Measurements from ENCODE around the gene LSM14A. TPM values are rescaled to one million over a fixed set of nuclear protein-coding genes. Genes with fewer than 3 reads are reported as not detected.

Gene LSM14A
- total RNA-seq: 10 to 100 TPM; 36.0 to 56.8 (median 46.0) TPM
- polyA plus RNA-seq: 10 to 100 TPM; 32.0 to 41.4 TPM

- Histone ChIP-seq H3K36me3 (no peaks in the 10 kb centered on the region), H3K4me3 (peak within 1 kb of the TSS; percentile 82 to 99 (median 88)), H3K4me1 (peaks cover 18 to 40% (median 34%) of the 10 kb centered on the region in 3 donors), H3K27ac (peak within 1 kb of the TSS; percentile 93 to 99 (median 96)), H3K9me3 (no peaks in the 10 kb centered on the region), H3K27me3 (no peaks in the 10 kb centered on the region)
- DNase-seq: peak; percentile 88 to 99 (median 92)
- peak; percentile 87 to 93 (median 90) for ATAC-seq
- TF ChIP-seq CTCF (IDR thresholded peaks at IDR 0.05): no peak
- 0% methylated on average over 45 to 83 of the region's 83 CpGs for WGBS, 2 donors
- no peak for FAIRE-seq
- intact Hi-C loops (cut with DNase I): no loop called here
Observed at GRCh38 chr19:34171877-34172660, at the start of gene LSM14A. TSS of gene LSM14A (plus strand) at chr19:34172504. CDS start at chr19:34172643, 139 bp downstream.

DNA sequence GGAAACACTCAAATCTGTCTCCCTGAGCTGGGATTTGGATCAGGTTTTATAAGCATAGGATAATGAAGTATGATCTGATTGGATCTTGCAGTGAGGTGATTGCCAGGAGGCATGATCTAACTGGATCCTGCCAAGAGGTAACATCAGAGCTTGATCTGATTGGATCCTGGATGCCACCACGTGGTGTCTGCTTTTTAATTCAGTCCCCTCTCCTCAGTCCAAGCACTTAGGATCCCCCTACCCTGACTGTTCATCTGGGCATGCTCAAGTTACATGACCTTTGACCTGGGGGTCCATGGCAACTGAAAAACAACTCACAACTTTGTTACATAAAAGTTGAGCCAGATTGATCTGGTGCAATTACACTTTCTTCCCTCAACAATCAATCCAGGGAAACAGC, 47.5 kb upstream of the LSM14A start:
- peak in 2 of 4 donors; percentile 35 to 54 for ATAC-seq
- 0% methylated on average over 1 of the region's 1 CpG for WGBS, 2 donors

GRCh38 chr19:34126966-34127365, 45.3 kb upstream of the LSM14A start:
- no peak for ATAC-seq
- Histone ChIP-seq H3K4me3 (no peak overlapping the region), H3K36me3 (no peaks in the 10 kb centered on the region), H3K27me3 (no peaks in the 10 kb centered on the region), H3K4me1 (no peaks in the 10 kb centered on the region), H3K27ac (no peak overlapping the region), H3K9me3 (no peaks in the 10 kb centered on the region)
- WGBS, 2 donors: 83 to 93% methylated on average over 8 of the region's 8 CpGs
- FAIRE-seq: no peak
- peak in 1 of 6 donors; percentile 41 for DNase-seq
- intact Hi-C loops (cut with DNase I): no loop called here
- TF ChIP-seq CTCF (IDR thresholded peaks at IDR 0.05): no peak

More for the DNA sequence above, 47.5 kb upstream of the LSM14A start:
- no peaks in the 10 kb centered on the region for H3K4me1 ChIP-seq
- H3K9me3 ChIP-seq: no peaks in the 10 kb centered on the region
- no peak for TF ChIP-seq CTCF (IDR thresholded peaks at IDR 0.05)
- H3K4me3 ChIP-seq: no peak overlapping the region
- FAIRE-seq (no peak), DNase-seq (no peak)
- intact Hi-C loops (cut with DNase I): no loop called here
- H3K36me3 ChIP-seq: no peaks in the 10 kb centered on the region
- H3K27ac ChIP-seq: no peak overlapping the region
- no peaks in the 10 kb centered on the region for H3K27me3 ChIP-seq

GRCh38 chr19:34127684-34128189, 44.6 kb upstream of the LSM14A start:
- H3K27me3 ChIP-seq: no peaks in the 10 kb centered on the region
- no peaks in the 10 kb centered on the region for H3K36me3 ChIP-seq
- intact Hi-C loops (cut with DNase I): no loop called here
- ATAC-seq (no peak), FAIRE-seq (no peak), DNase-seq (no peak)
- H3K27ac ChIP-seq: no peak overlapping the region
- no peaks in the 10 kb centered on the region for H3K4me1 ChIP-seq
- H3K4me3 ChIP-seq: no peak overlapping the region
- WGBS, 2 donors: 81 to 89% methylated on average over 6 of the region's 6 CpGs
- no peaks in the 10 kb centered on the region for H3K9me3 ChIP-seq
- TF ChIP-seq CTCF (IDR thresholded peaks at IDR 0.05): no peak

Measured in pancreas (tissue), 10 donors.